ENCODE data around the gene USP5.

Gene USP5

DNA sequence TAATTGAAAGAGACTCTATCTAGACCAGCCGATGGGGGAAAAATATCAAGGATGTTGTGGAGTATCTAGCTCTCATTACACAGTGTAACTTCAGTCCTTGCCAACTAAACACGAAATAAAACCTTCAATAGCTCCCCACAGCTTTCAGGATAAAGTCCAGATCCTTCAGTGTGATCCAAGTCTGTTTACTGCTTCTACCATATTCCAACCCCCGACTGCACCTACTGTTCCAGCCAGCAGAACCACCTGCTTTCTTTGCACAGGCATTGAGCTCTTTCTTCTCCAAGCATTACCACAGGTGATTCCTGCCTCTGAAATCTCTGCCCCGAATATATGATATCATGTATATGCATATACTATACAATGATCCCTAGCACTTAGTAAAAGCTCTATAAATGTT lies 50.5 kb downstream of the USP5 start:
- no peaks in the 10 kb centered on the region for H4K20me1 ChIP-seq (ENCODE audit: low read depth, low read length)
- H3K4me3 ChIP-seq (ENCODE audit: insufficient read depth, low read length, poor library complexity, severe bottlenecking) = no peak overlapping the region
- no peak overlapping the region for H2AFZ ChIP-seq (ENCODE audit: low read depth, low read length, severe bottlenecking)
- H3K9ac ChIP-seq (ENCODE audit: low read length) = no peak overlapping the region
- H3K79me2 ChIP-seq (ENCODE audit: insufficient read depth, low read length) = no peaks in the 10 kb centered on the region
- TF ChIP-seq, protein P1, sequence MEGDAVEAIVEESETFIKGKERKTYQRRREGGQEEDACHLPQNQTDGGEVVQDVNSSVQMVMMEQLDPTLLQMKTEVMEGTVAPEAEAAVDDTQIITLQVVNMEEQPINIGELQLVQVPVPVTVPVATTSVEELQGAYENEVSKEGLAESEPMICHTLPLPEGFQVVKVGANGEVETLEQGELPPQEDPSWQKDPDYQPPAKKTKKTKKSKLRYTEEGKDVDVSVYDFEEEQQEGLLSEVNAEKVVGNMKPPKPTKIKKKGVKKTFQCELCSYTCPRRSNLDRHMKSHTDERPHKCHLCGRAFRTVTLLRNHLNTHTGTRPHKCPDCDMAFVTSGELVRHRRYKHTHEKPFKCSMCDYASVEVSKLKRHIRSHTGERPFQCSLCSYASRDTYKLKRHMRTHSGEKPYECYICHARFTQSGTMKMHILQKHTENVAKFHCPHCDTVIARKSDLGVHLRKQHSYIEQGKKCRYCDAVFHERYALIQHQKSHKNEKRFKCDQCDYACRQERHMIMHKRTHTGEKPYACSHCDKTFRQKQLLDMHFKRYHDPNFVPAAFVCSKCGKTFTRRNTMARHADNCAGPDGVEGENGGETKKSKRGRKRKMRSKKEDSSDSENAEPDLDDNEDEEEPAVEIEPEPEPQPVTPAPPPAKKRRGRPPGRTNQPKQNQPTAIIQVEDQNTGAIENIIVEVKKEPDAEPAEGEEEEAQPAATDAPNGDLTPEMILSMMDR (IDR thresholded peaks at IDR 0.05; ENCODE audit: insufficient read depth, low read length, poor library complexity, severe bottlenecking) = no peak
- no peak for TF ChIP-seq EZH2phosphoT487 (conservative IDR thresholded peaks at IDR 0.05; ENCODE audit: low read length)
- no peak overlapping the region for H3K4me2 ChIP-seq (ENCODE audit: low read depth, low read length, poor library complexity, severe bottlenecking)
- H3K27me3 ChIP-seq (ENCODE audit: low read length) = no peaks in the 10 kb centered on the region
- H3K36me3 ChIP-seq (ENCODE audit: low read length) = no peaks in the 10 kb centered on the region
- H3F3A ChIP-seq (ENCODE audit: insufficient read depth) = no peaks in the 10 kb centered on the region
- H3K9me3 ChIP-seq (ENCODE audit: insufficient read depth, low read length) = no peaks in the 10 kb centered on the region
- no peak overlapping the region for H3K27ac ChIP-seq (ENCODE audit: low read depth, low read length)
- no peaks in the 10 kb centered on the region for H3K9me2 ChIP-seq (replicated peaks; ENCODE audit: insufficient read depth, low read length)

DNA sequence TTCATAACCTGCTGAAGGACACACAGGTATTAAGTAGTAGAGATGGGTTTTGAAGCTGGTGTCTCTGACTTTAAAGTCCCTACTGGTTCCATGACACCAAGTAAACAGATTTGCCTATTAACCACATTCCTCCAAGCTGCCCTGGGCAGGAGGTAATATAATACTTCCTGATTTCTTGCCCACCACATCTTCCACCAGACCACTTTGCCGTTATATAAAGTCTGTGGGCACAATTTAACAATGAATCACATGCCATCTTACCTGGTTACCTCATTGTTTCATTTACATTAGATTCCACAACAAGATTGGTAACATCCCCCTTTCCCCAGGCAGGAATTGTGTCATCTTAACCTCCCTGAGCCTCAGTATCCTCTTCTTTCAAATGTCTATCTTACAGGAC lies 51.8 kb downstream of the USP5 start:
- Histone ChIP-seq H3K4me2 (ENCODE audit: low read depth, low read length, poor library complexity, severe bottlenecking) (peak overlapping the region; percentile 99), H3K4me3 (ENCODE audit: insufficient read depth, low read length, poor library complexity, severe bottlenecking) (no peak overlapping the region), H3K9me2 (replicated peaks; ENCODE audit: insufficient read depth, low read length) (no peaks in the 10 kb centered on the region), H3K9me3 (ENCODE audit: insufficient read depth, low read length) (no peaks in the 10 kb centered on the region), H3F3A (ENCODE audit: insufficient read depth) (no peaks in the 10 kb centered on the region), H3K27me3 (ENCODE audit: low read length) (no peaks in the 10 kb centered on the region), H3K36me3 (ENCODE audit: low read length) (no peaks in the 10 kb centered on the region), H3K27ac (ENCODE audit: low read depth, low read length) (no peak overlapping the region), H3K79me2 (ENCODE audit: insufficient read depth, low read length) (no peaks in the 10 kb centered on the region), H3K9ac (ENCODE audit: low read length) (no peak overlapping the region), H4K20me1 (ENCODE audit: low read depth, low read length) (no peaks in the 10 kb centered on the region), H2AFZ (ENCODE audit: low read depth, low read length, severe bottlenecking) (peak overlapping the region; percentile 92)
- TF ChIP-seq EZH2phosphoT487 (conservative IDR thresholded peaks at IDR 0.05; ENCODE audit: low read length) = no peak
- TF ChIP-seq, protein P1 (IDR thresholded peaks at IDR 0.05; ENCODE audit: insufficient read depth, low read length, poor library complexity, severe bottlenecking) = no peak

DNA sequence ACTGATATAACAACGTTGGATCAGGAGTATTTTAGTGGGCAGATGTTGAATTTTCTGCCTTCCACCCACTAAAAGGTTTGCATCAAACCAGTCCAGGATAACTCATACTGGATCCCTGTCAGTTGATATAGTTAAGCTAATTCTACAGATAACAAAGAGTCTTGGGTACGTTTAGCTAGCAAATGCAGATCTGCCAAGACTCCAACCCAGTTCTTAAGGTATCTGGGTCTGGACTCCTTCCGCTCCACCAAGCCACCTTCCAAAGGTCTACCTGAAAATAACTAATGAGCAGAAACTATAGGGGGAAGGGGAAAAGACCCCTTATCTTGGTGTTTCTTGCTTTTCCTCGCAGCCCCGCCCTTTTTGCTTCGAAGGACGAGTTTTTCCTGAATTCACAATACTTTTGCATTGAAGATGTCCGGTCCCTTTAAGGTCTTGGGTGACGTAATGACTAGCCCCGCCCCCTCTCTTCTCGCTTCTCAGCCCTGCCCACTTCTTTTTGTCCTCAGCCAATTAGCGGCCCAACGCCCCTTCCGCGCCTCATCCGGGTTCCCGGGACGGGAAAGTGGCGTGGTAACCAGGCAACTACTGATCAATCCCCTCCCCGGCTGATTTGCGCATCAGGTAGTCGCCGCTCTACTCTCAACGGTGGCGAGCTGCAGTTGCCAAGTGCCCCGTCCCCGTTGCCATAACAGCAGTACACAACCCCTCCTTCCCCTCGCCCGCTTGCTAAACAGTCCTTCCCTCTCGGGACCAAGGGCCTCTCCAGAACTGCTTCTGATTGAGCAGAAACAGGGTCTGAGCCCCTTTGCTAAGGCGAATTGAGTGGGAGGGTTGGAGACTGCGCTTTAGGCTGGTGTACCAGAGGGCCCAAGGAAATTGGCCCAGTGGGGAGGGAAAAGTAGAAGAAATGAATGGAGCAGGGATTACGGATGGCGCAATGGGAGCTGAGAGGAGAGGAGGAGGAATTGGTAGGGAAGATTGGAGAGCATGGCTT lies 52.6 kb downstream of the USP5 start, which contains the start of gene LRRC23:
TSS of gene LRRC23 (plus strand) at position 543 of the 997 bp plus-strand sequence. CDS start 812 bp downstream, outside the sequence.
- H3K9me3 ChIP-seq (ENCODE audit: insufficient read depth, low read length) = no peaks in the 10 kb centered on the region
- peak within 1 kb of the TSS; percentile 95 for H3K4me3 ChIP-seq (ENCODE audit: insufficient read depth, low read length, poor library complexity, severe bottlenecking)
- H2AFZ ChIP-seq (ENCODE audit: low read depth, low read length, severe bottlenecking) = peak within 1 kb of the TSS; percentile 92
- H3K27ac ChIP-seq (ENCODE audit: low read depth, low read length) = no peak within 1 kb of the TSS
- no peaks in the 10 kb centered on the region for H3K27me3 ChIP-seq (ENCODE audit: low read length)
- no peaks in the 10 kb centered on the region for H3K79me2 ChIP-seq (ENCODE audit: insufficient read depth, low read length)
- peak within 1 kb of the TSS; percentile 99 for H3K4me2 ChIP-seq (ENCODE audit: low read depth, low read length, poor library complexity, severe bottlenecking)
- no peak for TF ChIP-seq EZH2phosphoT487 (conservative IDR thresholded peaks at IDR 0.05; ENCODE audit: low read length)
- TF ChIP-seq, protein P1 (IDR thresholded peaks at IDR 0.05; ENCODE audit: insufficient read depth, low read length, poor library complexity, severe bottlenecking) = no peak
- H4K20me1 ChIP-seq (ENCODE audit: low read depth, low read length) = no peaks in the 10 kb centered on the region
- H3K9me2 ChIP-seq (replicated peaks; ENCODE audit: insufficient read depth, low read length) = no peaks in the 10 kb centered on the region
- H3K36me3 ChIP-seq (ENCODE audit: low read length) = no peaks in the 10 kb centered on the region
- H3K9ac ChIP-seq (ENCODE audit: low read length) = peak within 1 kb of the TSS; percentile 83
- H3F3A ChIP-seq (ENCODE audit: insufficient read depth) = no peaks in the 10 kb centered on the region
